Esophagus mucosa (tissue), 1 donor: ENCODE data around the gene PSAPL1. TPM values are rescaled to one million over a fixed set of nuclear protein-coding genes. Genes with fewer than 3 reads are reported as not detected.
A peak's percentile ranks its signal among the peaks of the same experiment; 100 is the strongest.

Experiments used
- ATAC-seq: fragments of 200-7000 bp; cut with Tn5 transposase; one replicate; pipeline ENCODE4 v1.9.1; 2020
- total RNA-seq: library from RNA; stranded (reverse); gene quantifications from one replicate; pipeline ENCODE4 v1.2.4, GENCODE V29; 2023
- donor health status: DM: yes; HTN: yes; CAD: no.

PSAPL1 gene
- total RNA-seq, 1 donor from 2014 or later, result not detected

GRCh38 chr4:7430965-7431695 lies 3.6 kb downstream of the PSAPL1 start:
- ATAC-seq, result no peak

GRCh38 chr4:7430368-7430964 lies 4.3 kb downstream of the PSAPL1 start:
- peak; percentile 10 for ATAC-seq

GRCh38 chr4:7429601-7430078 lies 5.1 kb downstream of the PSAPL1 start:
- no peak for ATAC-seq

- no peak for ATAC-seq
Observed at GRCh38 chr4:7429069-7429416, 5.7 kb downstream of the PSAPL1 start.

GRCh38 chr4:7428261-7429068 lies 6.3 kb downstream of the PSAPL1 start:
- no peak for ATAC-seq

- ATAC-seq, result no peak
Observed at GRCh38 chr4:7427831-7428260, 6.9 kb downstream of the PSAPL1 start.

- ATAC-seq, result no peak
Observed at GRCh38 chr4:7427361-7427760, 7.4 kb downstream of the PSAPL1 start.

- no peak for ATAC-seq
Observed at GRCh38 chr4:7426525-7427171, 8.1 kb downstream of the PSAPL1 start.

GRCh38 chr4:7425591-7426468 lies 8.9 kb downstream of the PSAPL1 start:
- ATAC-seq, result no peak

- no peak for ATAC-seq
Observed at GRCh38 chr4:7425124-7425523, 9.6 kb downstream of the PSAPL1 start.

GRCh38 chr4:7424553-7425111 lies 10.1 kb downstream of the PSAPL1 start:
- no peak for ATAC-seq

- no peak for ATAC-seq
Observed at GRCh38 chr4:7423801-7424552, 10.8 kb downstream of the PSAPL1 start.

- ATAC-seq, result no peak
Observed at GRCh38 chr4:7423391-7423790, 11.3 kb downstream of the PSAPL1 start.

- no peak for ATAC-seq
Observed at GRCh38 chr4:7422898-7423180, 11.9 kb downstream of the PSAPL1 start.

GRCh38 chr4:7422151-7422897 lies 12.4 kb downstream of the PSAPL1 start:
- no peak for ATAC-seq

GRCh38 chr4:7421356-7422150 lies 13.2 kb downstream of the PSAPL1 start:
- ATAC-seq, result no peak

- no peak for ATAC-seq
Observed at GRCh38 chr4:7420661-7421040, 14.1 kb downstream of the PSAPL1 start.

GRCh38 chr4:7419961-7420660 lies 14.6 kb downstream of the PSAPL1 start:
- ATAC-seq, result no peak
